K562 (cell line): ENCODE data around the gene TRABD2B. TPM values are rescaled to one million over a fixed set of nuclear protein-coding genes. Genes with fewer than 3 reads are reported as not detected.

ENCODE experiments used
- GTF2F1 ChIP-seq: IDR thresholded peaks from 2 replicates; pipeline ENCODE4 v1.6.1; 2011; ENCODE audit warnings: low read depth, low read length, improper control_type of control experiment
- polyA plus RNA-seq, 8 experiments: library from polyadenylated mRNA; depleted of rRNA in 4 of 8; stranded (reverse) in 5 of 8; unstranded in 3 of 8; fragments of >200 nt; fragmentation: Nextera tagmentation in 2 of 8; fragmentation: Illumina TruSeq in 1 of 8; extraction: Ambion mirVana in 2 of 8; extraction: Trizol in 1 of 8; gene quantifications; 2 replicates each; pipeline versions ENCODE4 v1.2.1 to v1.2.3, GENCODE V29; 2011 to 2014; ENCODE audit warnings: inconsistent platforms in 1 of 8, missing spikeins in 1 of 8
- total RNA-seq, 7 experiments: library from RNA; depleted of rRNA in 6 of 7; stranded (reverse); fragments of >200 nt in 6 of 7; fragmentation: Illumina TruSeq in 2 of 7; extraction: Trizol in 2 of 7; gene quantifications; 2 replicates each; pipeline versions ENCODE4 v1.2.1 to v1.2.3, GENCODE V29; 2011 to 2021; ENCODE audit warnings: low replicate concordance in 1 of 7
- TF ChIP-seq, protein P1 (sequence below), 2 experiments: fragments of 450-650 bp; IDR thresholded peaks; 2 replicates each; pipeline ENCODE4 v1.6.1; 2016; ENCODE audit warnings: mild to moderate bottlenecking in 2 of 2, borderline replicate concordance in 1 of 2, low read depth in 1 of 2, moderate library complexity in 1 of 2

Gene TRABD2B
- total and polyA plus RNA-seq, 9 of the 15 experiments (the other 6 are each of a cell fraction or from before 2014, with no cell fraction given): not detected

DNA sequence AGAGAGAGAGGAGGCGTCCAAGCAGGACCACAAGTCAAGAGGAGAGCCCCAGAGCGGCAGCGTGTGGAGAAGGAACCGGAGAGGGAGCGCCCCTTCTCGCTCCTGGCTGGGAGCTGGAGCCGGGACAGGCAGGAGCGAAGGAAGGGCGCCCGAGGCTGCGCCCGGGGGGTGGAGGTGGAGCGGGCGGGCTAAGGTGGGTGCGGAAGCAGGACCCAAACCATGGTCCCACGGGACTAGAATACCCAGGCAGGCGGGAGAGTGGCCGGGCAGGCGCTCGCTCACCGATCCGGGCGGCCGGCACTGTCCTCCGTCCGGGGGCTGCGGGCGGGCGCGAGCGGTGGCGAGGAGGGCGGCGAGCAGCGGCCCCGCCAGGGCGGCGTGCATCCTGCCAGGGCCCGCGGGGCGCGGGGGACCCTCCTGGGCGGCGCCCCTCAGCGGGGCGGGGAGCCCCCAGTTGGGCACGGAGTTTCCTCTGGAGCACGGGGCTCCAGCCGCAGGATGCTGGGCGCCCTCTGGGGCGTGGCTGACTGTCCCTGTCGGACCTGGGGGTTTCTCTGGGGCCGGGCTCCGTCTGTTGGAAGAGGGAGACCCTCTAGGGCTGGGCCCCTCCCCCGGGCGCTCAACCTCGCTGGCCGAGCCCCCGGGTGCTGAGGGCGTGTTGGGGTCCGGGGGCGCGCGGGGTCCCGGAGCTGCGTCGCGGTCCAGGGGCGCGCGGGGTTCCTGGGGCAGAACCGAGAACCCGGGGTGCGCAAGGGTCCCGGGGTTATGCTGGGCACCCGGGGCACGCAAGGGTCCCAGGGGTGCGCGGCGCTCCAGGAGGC is 569 bp downstream of the TRABD2B start (continued):
- TF ChIP-seq, protein P1, sequence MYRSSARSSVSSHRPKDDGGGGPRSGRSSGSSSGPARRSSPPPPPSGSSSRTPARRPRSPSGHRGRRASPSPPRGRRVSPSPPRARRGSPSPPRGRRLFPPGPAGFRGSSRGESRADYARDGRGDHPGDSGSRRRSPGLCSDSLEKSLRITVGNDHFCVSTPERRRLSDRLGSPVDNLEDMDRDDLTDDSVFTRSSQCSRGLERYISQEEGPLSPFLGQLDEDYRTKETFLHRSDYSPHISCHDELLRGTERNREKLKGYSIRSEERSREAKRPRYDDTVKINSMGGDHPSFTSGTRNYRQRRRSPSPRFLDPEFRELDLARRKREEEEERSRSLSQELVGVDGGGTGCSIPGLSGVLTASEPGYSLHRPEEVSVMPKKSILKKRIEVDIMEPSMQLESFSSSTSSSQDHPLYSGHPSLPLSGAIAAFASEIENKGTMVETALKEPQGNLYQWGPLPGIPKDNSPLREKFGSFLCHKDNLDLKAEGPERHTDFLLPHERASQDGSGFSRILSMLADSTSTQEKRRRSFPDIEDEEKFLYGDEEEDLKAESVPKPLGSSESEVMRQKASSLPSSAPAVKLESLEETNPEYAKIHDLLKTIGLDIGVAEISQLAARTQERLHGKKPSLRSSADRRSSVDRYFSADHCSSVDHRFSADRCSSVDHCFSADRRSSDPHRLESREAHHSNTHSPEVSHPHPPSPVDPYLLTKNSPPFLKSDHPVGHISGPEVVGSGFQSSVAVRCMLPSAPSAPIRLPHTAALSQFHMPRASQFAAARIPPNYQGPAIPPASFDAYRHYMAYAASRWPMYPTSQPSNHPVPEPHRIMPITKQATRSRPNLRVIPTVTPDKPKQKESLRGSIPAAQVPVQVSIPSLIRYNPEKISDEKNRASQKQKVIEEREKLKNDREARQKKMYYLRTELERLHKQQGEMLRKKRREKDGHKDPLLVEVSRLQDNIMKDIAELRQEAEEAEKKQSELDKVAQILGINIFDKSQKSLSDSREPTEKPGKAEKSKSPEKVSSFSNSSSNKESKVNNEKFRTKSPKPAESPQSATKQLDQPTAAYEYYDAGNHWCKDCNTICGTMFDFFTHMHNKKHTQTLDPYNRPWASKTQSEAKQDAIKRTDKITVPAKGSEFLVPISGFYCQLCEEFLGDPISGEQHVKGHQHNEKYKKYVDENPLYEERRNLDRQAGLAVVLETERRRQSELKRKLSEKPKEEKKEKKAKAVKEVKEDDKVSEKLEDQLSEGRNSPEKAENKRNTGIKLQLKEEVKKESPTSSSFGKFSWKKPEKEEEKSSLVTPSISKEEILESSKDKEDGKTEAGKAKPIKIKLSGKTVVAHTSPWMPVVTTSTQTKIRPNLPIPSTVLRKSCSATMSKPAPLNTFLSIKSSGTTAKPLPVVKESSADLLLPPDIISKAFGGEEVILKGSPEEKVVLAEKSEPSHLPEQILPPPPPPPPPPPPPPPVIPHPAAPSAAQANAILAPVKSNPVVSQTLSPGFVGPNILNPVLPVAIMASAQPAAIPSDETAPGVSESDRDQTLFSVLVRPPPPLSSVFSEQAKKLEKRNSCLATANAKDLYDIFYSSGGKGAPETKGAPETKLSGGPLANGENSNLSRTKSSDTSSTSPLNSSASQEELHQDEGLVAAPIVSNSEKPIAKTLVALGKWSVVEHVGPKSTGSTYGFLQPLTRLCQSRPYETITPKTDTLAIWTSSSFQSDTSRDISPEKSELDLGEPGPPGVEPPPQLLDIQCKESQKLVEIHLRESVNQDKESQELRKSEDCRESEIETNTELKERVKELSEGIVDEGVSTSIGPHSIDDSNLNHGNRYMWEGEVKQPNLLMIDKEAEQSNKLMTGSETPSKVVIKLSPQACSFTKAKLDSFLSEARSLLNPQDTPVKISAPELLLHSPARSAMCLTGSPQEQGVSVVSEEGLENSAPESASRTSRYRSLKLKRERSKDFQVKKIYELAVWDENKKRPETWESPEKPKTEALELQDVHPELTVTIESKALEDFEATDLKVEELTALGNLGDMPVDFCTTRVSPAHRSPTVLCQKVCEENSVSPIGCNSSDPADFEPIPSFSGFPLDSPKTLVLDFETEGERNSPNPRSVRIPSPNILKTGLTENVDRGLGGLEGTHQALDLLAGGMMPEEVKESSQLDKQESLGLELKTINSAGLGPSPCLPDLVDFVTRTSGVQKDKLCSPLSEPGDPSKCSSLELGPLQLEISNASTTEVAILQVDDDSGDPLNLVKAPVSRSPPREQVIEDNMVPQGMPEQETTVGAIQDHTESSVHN (IDR thresholded peaks at IDR 0.05; ENCODE audit: borderline replicate concordance in 1 of 2, low read depth in 1 of 2): no peak
- no peak for TF ChIP-seq GTF2F1
